ENCODE measurements around the gene CST8. TPM values are rescaled to one million over a fixed set of nuclear protein-coding genes. Genes with fewer than 3 reads are reported as not detected.

The CST8 gene
- total RNA-seq, 1 donor from 2014 or later, result not detected

- no peaks in the 10 kb centered on the region for H3K36me3 Mint-ChIP-seq (ENCODE audit: low read depth, unreplicated experiment)
- H3K27ac Mint-ChIP-seq (ENCODE audit: unreplicated experiment), result no peak overlapping the region
- H3K27me3 Mint-ChIP-seq (ENCODE audit: unreplicated experiment), result peaks cover 3% of the 10 kb centered on the region
- DNase-seq (ENCODE audit: low spot score), result no peak
- no peak for TF ChIP-seq CTCF (IDR thresholded peaks at IDR 0.05; ENCODE audit: unreplicated experiment)
- no peak overlapping the region for H3K4me3 Mint-ChIP-seq (ENCODE audit: unreplicated experiment)
- H3K4me1 Mint-ChIP-seq (ENCODE audit: unreplicated experiment), result no peaks in the 10 kb centered on the region
- no peaks in the 10 kb centered on the region for H3K9me3 Mint-ChIP-seq (ENCODE audit: unreplicated experiment)
These were observed 50.9 kb downstream of the CST8 start for GRCh38 chr20:23541776-23542175.

- no peaks in the 10 kb centered on the region for H3K4me1 Mint-ChIP-seq (ENCODE audit: unreplicated experiment)
- TF ChIP-seq CTCF (IDR thresholded peaks at IDR 0.05; ENCODE audit: unreplicated experiment), result no peak
- H3K36me3 Mint-ChIP-seq (ENCODE audit: low read depth, unreplicated experiment), result no peaks in the 10 kb centered on the region
- H3K4me3 Mint-ChIP-seq (ENCODE audit: unreplicated experiment), result no peak overlapping the region
- no peaks in the 10 kb centered on the region for H3K9me3 Mint-ChIP-seq (ENCODE audit: unreplicated experiment)
- peaks cover 3% of the 10 kb centered on the region for H3K27me3 Mint-ChIP-seq (ENCODE audit: unreplicated experiment)
- no peak overlapping the region for H3K27ac Mint-ChIP-seq (ENCODE audit: unreplicated experiment)
- DNase-seq (ENCODE audit: low spot score), result no peak
These were observed 51.9 kb downstream of the CST8 start for GRCh38 chr20:23542801-23543200.

GRCh38 chr20:23544133-23544532 lies 53.2 kb downstream of the CST8 start:
- H3K27ac Mint-ChIP-seq (ENCODE audit: unreplicated experiment), result no peak overlapping the region
- no peaks in the 10 kb centered on the region for H3K4me1 Mint-ChIP-seq (ENCODE audit: unreplicated experiment)
- no peak for DNase-seq (ENCODE audit: low spot score)
- no peak overlapping the region for H3K4me3 Mint-ChIP-seq (ENCODE audit: unreplicated experiment)
- no peaks in the 10 kb centered on the region for H3K9me3 Mint-ChIP-seq (ENCODE audit: unreplicated experiment)
- TF ChIP-seq CTCF (IDR thresholded peaks at IDR 0.05; ENCODE audit: unreplicated experiment), result no peak
- peaks cover 3% of the 10 kb centered on the region for H3K27me3 Mint-ChIP-seq (ENCODE audit: unreplicated experiment)
- H3K36me3 Mint-ChIP-seq (ENCODE audit: low read depth, unreplicated experiment), result no peaks in the 10 kb centered on the region

Other genes starting within 250 kb of the CST8 start
- gene NXT1, start 140.3 kb upstream of the CST8 start, total RNA-seq (ENCODE audit: unreplicated experiment), result 24.5 TPM
- gene GZF1, start 128.9 kb upstream of the CST8 start, total RNA-seq (ENCODE audit: unreplicated experiment), result 9.6 TPM
- 9.6 TPM for gene NAPB, start 69.6 kb upstream of the CST8 start, total RNA-seq (ENCODE audit: unreplicated experiment)
- gene CSTL1, start 51.4 kb upstream of the CST8 start, total RNA-seq (ENCODE audit: unreplicated experiment), result not detected
- not detected for gene CST11, start 38.2 kb upstream of the CST8 start, total RNA-seq (ENCODE audit: unreplicated experiment)
- not detected for gene CST9L, start 77.4 kb downstream of the CST8 start, total RNA-seq (ENCODE audit: unreplicated experiment)
- not detected for gene CST9, start 114.8 kb downstream of the CST8 start, total RNA-seq (ENCODE audit: unreplicated experiment)
- gene CST3, start 146.8 kb downstream of the CST8 start, total RNA-seq (ENCODE audit: unreplicated experiment), result 40.6 TPM
- not detected for gene CST4, start 197.9 kb downstream of the CST8 start, total RNA-seq (ENCODE audit: unreplicated experiment)

Data from endothelial cell (in vitro differentiated cells).